Panc1 (cell line): ENCODE data around the gene SERP2. TPM values are rescaled to one million over a fixed set of nuclear protein-coding genes. Genes with fewer than 3 reads are reported as not detected.

Source experiments
- ATAC-seq: fragments of 200-7000 bp; cut with Tn5 transposase; 2 replicates; pipeline ENCODE4 v1.9.1; 2020; ENCODE audit warnings: mild to moderate bottlenecking, moderate library complexity
- BruUV-seq: library from RNA; stranded (reverse); fragments of 400-500 nt; replicated peaks from 2 replicates; lab custom pipeline; 2021; lab: Mats Ljungman, UMichigan
- CTCF ChIA-PET: fragments of 300-600 bp; sonication (Branson Sonifier 250); formaldehyde crosslinking; loops from one replicate; lab custom pipeline; 2022; ENCODE audit warnings: antibody characterized with exemption; lab: Charles Lee
- POLR2A ChIA-PET: fragments of 300-600 bp; sonication (Branson Sonifier 250); formaldehyde crosslinking; loops from one replicate; lab custom pipeline; 2022; ENCODE audit warnings: antibody characterized with exemption; lab: Charles Lee
- DNase-seq: peaks from one replicate; pipeline ENCODE4 v3.0.0-alpha.2; 2010; ENCODE audit warnings: low read depth, low spot score
- H3K27ac ChIP-seq: 2 replicates; pipeline ENCODE4 v1.5.1; 2011; ENCODE audit warnings: mild to moderate bottlenecking, low read length, inconsistent platforms
- H3K27me3 ChIP-seq: fragments of 200-500 bp; sonication (Bioruptor generic); 2 replicates; pipeline ENCODE4 v1.6.0; 2014; ENCODE audit warnings: low read length, inconsistent platforms; ENCODE audit not compliant: control insufficient read depth, insufficient read depth
- H3K36me3 ChIP-seq: fragments of 200-500 bp; sonication (Bioruptor generic); 2 replicates; pipeline ENCODE4 v1.5.1; 2014; ENCODE audit warnings: inconsistent platforms, mild to moderate bottlenecking, low read length, moderate library complexity; ENCODE audit not compliant: control insufficient read depth, insufficient read depth
- H3K4me1 ChIP-seq: 2 replicates; pipeline ENCODE4 v1.5.1; 2011; ENCODE audit warnings: inconsistent platforms, mild to moderate bottlenecking, low read length, moderate library complexity; ENCODE audit not compliant: control insufficient read depth, insufficient read depth
- H3K4me3 ChIP-seq, 2 experiments: 2 replicates each; pipeline ENCODE4 v1.5.1; 2011 to 2012; ENCODE audit warnings: low read depth in 2 of 2, low read length in 2 of 2, mild to moderate bottlenecking in 2 of 2, inconsistent platforms in 1 of 2, moderate library complexity in 1 of 2
- H3K9me3 ChIP-seq: fragments of 200-500 bp; sonication (Bioruptor generic); 2 replicates; pipeline ENCODE4 v1.5.1; 2014; ENCODE audit warnings: low read depth, mild to moderate bottlenecking, inconsistent platforms, low read length, moderate library complexity; ENCODE audit not compliant: control insufficient read depth, insufficient read depth
- POLR2AphosphoS5 ChIP-seq: IDR thresholded peaks from 2 replicates; pipeline ENCODE4 v1.6.1; 2012; ENCODE audit warnings: mild to moderate bottlenecking, low read depth, low read length, moderate library complexity
- SIN3A ChIP-seq: IDR thresholded peaks from 2 replicates; pipeline ENCODE4 v1.6.1; 2012; ENCODE audit warnings: low read depth, mild to moderate bottlenecking, low read length, moderate library complexity, borderline replicate concordance; ENCODE audit not compliant: insufficient read depth
- TCF7L2 ChIP-seq: IDR thresholded peaks from 2 replicates; pipeline ENCODE4 v1.6.1; 2011; ENCODE audit warnings: mild to moderate bottlenecking, low read depth, low read length, inconsistent platforms
- in situ Hi-C: cut with HindIII; loops from 2 replicates; pipeline ENCODE4 v1.10.0; 2016; ENCODE audit warnings: low sequenced_read_pairs, low pct_unique_long_range_greater_than_20kb
- intact Hi-C: fragments of 100-400 bp; cut with micrococcal nuclease; formaldehyde crosslinking; loops from one replicate; pipeline ENCODE4 v1.10.0; 2022; ENCODE audit not compliant: unreplicated experiment
- total RNA-seq: library from RNA; stranded (reverse); gene quantifications from one replicate; pipeline ENCODE4 v1.2.1, GENCODE V29; 2021; ENCODE audit not compliant: unreplicated experiment
- TF ChIP-seq, protein P1 (sequence below): fragments of 450-650 bp; IDR thresholded peaks from 2 replicates; pipeline ENCODE4 v1.5.1; 2017; ENCODE audit warnings: mild to moderate bottlenecking
- TF ChIP-seq, protein P2 (sequence below), 2 experiments: IDR thresholded peaks; 2 replicates each; pipeline ENCODE4 v1.6.1; 2011 to 2012; ENCODE audit warnings: low read depth in 2 of 2, control low read depth in 1 of 2, low read length in 1 of 2, mild to moderate bottlenecking in 1 of 2, moderate library complexity in 1 of 2; ENCODE audit not compliant: insufficient read depth in 1 of 2

Gene SERP2
- total RNA-seq, 1 experiment from 2014 or later, result 0.18 TPM

DNA sequence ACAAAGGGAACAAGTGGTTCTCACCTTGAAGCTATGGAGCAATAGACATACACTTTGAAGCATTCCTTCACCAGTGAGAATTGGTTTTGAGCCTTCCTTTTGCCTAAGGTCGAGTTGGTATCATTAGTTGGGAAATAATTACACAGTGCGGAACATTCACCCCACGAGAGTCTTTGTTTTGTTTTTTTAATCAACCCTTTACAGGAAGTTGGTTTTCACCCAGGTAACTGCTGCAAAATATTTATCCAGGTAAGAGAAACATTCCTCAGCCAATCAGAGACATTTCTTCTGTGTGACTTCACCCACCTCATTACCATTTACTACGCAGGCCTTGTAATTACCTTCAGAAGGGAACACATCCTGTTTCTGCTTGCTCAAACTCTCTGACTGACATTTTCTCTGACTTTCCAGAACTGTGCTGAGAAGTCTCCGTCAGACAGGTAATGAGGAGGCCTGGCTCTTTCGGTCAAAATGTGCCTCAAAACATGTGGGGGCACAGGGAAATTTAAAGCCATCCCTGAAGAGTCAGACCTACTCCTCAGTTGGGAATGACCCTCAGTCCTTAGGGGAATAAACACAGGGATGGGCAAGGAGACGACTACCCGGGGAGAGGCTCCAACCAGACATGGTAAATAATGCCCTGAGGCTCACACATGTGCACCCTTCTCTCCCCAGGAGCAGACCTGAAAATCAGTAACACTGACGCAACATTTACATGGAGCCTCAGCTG, 22.7 kb upstream of the SERP2 start:
- TF ChIP-seq, protein P1, sequence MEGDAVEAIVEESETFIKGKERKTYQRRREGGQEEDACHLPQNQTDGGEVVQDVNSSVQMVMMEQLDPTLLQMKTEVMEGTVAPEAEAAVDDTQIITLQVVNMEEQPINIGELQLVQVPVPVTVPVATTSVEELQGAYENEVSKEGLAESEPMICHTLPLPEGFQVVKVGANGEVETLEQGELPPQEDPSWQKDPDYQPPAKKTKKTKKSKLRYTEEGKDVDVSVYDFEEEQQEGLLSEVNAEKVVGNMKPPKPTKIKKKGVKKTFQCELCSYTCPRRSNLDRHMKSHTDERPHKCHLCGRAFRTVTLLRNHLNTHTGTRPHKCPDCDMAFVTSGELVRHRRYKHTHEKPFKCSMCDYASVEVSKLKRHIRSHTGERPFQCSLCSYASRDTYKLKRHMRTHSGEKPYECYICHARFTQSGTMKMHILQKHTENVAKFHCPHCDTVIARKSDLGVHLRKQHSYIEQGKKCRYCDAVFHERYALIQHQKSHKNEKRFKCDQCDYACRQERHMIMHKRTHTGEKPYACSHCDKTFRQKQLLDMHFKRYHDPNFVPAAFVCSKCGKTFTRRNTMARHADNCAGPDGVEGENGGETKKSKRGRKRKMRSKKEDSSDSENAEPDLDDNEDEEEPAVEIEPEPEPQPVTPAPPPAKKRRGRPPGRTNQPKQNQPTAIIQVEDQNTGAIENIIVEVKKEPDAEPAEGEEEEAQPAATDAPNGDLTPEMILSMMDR, result no peak
- TF ChIP-seq, protein P2, sequence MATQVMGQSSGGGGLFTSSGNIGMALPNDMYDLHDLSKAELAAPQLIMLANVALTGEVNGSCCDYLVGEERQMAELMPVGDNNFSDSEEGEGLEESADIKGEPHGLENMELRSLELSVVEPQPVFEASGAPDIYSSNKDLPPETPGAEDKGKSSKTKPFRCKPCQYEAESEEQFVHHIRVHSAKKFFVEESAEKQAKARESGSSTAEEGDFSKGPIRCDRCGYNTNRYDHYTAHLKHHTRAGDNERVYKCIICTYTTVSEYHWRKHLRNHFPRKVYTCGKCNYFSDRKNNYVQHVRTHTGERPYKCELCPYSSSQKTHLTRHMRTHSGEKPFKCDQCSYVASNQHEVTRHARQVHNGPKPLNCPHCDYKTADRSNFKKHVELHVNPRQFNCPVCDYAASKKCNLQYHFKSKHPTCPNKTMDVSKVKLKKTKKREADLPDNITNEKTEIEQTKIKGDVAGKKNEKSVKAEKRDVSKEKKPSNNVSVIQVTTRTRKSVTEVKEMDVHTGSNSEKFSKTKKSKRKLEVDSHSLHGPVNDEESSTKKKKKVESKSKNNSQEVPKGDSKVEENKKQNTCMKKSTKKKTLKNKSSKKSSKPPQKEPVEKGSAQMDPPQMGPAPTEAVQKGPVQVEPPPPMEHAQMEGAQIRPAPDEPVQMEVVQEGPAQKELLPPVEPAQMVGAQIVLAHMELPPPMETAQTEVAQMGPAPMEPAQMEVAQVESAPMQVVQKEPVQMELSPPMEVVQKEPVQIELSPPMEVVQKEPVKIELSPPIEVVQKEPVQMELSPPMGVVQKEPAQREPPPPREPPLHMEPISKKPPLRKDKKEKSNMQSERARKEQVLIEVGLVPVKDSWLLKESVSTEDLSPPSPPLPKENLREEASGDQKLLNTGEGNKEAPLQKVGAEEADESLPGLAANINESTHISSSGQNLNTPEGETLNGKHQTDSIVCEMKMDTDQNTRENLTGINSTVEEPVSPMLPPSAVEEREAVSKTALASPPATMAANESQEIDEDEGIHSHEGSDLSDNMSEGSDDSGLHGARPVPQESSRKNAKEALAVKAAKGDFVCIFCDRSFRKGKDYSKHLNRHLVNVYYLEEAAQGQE (IDR thresholded peaks at IDR 0.05; ENCODE audit: insufficient read depth in 1 of 2, low read depth in 2 of 2, low read length in 1 of 2), result no peak
- TF ChIP-seq SIN3A (no peak), POLR2AphosphoS5 (no peak), TCF7L2 (no peak)
- ChIA-PET POLR2A (no interaction called here), CTCF (no interaction called here)
- ATAC-seq (no peak), DNase-seq (no peak)
- Histone ChIP-seq H3K4me1 (no peaks in the 10 kb centered on the region), H3K9me3 (no peaks in the 10 kb centered on the region), H3K27ac (no peak overlapping the region), H3K36me3 (no peaks in the 10 kb centered on the region), H3K4me3 (no peak overlapping the region), H3K27me3 (no peaks in the 10 kb centered on the region)
- BruUV-seq, result no TSS peak
- intact Hi-C loops, result no loop called here
- in situ Hi-C loops, result no loop called here

DNA sequence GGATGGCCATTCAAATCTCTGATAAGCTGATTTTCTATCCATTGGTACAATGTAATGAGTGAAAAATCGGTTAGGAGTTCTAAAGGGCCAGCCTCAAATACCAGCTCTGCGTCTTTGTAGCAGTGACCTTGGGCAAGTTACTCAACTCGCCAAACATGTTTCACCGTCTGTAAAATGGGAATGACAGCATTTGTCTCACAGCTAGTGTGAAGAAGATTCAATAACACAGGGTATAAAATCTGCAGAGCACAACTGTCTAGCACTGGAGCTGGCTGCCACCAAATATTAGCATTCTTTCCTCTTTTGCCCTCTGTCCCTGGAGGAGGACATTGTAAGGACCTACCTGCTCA, 22.1 kb upstream of the SERP2 start:
- no peak overlapping the region for H3K27ac ChIP-seq
- TF ChIP-seq, protein P1, result no peak
- no peak for TF ChIP-seq POLR2AphosphoS5
- TF ChIP-seq TCF7L2, result no peak
- TF ChIP-seq, protein P2 (IDR thresholded peaks at IDR 0.05; ENCODE audit: insufficient read depth in 1 of 2, low read depth in 2 of 2, low read length in 1 of 2), result no peak
- no peak for TF ChIP-seq SIN3A
- no peak for DNase-seq
- no TSS peak for BruUV-seq
- intact Hi-C loops, result no loop called here
- H3K9me3 ChIP-seq, result no peaks in the 10 kb centered on the region
- ChIA-PET POLR2A (no interaction called here), CTCF (no interaction called here)
- no peak for ATAC-seq
- H3K27me3 ChIP-seq, result no peaks in the 10 kb centered on the region
- H3K36me3 ChIP-seq, result no peaks in the 10 kb centered on the region
- no peak overlapping the region for H3K4me3 ChIP-seq
- H3K4me1 ChIP-seq, result no peaks in the 10 kb centered on the region
- in situ Hi-C loops, result no loop called here
